ENCODE data around the gene EPHA4. TPM values are rescaled to one million over a fixed set of nuclear protein-coding genes. Genes with fewer than 3 reads are reported as not detected.
"Not testable (repeated sequence)": the region's sequence is repeated elsewhere in the genome, so short reads cannot be mapped to it uniquely, and the experiment has no call there.

The EPHA4 gene
- polyA plus RNA-seq, 12 donors = 11.1 to 48.4 (median 17.3) TPM; not detected in 1

DNA sequence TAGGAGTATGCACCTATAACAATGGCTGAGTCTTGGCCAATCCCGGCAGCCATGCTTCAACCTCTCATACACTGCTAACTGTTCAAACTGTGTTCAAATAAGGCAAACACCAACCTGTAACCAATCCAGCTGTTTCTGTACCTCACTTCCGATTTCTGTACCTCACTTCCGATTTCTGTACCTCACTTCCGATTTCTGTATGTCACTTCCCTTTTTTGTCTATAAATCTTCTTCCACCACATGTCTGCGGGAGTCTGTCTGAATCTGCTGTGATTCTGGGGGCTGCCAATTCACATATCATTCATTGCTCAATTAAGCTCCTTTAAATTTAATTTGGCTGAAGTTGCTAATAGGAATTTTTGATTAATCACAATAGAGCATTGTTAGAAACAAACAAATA, 60.8 kb downstream of the EPHA4 start:
- not testable (repeated sequence) for DNase-seq

DNA sequence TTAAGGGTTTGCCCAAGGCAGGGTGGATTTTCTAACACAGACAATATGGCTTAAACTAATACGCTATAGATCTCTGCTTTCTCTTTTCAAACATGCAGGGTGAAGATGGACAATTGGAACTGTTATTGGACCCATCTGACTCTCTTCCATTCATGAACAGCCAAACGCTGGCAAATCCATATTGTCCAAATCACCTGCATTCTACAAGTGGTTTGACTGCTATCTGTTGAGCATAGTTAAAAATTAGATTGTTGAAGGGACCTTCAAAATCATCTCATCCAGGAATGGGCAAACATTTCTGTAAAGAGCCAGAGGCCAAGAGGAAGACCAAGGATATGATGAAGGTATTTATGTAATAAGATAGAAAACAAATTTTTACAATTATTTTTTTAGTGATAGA, 65.6 kb downstream of the EPHA4 start:
- DNase-seq = no peak

DNA sequence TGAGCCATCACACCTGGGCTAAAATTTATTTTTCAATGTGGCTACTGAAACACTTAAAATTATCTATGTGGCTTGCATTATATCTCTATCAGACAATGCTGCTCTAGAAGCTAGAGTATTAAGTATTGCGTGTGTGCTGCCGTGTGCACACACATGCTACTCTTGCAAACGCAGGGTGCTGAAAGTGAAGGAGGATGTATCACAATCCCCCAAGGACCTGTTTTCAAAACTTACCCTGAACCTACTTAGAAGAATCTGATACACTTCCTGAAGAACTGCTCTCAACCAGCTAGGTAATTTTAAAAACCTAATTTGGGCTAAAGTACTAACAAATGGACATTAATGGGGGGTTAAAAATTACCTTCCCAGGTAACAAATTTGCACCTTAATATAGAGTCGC, 66.5 kb downstream of the EPHA4 start:
- DNase-seq = no peak

DNA sequence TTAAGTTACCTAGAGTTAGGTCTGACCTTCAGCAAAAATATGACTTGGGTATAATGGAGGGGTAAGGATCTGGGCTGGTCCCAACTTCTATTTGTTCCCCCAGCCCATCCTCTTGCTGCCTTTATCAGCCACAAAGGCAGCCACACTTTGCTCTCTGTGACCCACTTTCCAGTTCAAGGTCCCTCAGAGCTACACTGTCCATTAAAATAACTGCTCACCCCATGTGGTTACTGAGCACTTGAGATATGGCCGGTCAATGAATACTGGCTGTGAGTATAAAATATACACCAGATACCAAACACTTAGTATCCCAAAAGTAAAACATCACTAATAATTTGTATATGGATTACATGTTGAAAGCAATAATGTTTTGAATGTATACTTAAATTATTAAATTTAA, 67.2 kb downstream of the EPHA4 start:
- DNase-seq = no peak

DNA sequence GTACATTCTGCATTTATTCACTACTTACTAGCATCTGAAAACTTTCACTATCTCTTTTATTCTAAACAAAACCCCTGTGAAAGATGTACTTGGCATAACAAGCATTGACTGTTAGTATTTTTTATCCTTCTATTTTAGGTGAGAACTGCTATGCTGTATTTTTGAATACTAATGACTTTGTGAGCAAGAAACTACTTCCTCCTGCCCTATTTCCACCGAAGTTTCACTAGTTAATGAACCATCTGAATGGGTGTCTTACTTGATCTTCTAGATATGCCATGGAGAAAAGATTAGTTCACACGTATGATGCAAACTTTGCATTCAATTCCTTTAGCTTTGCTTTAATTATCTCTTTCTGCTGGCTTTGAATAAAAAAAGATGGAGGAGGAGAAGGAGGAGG, 68.1 kb downstream of the EPHA4 start:
- no peak for DNase-seq

DNA sequence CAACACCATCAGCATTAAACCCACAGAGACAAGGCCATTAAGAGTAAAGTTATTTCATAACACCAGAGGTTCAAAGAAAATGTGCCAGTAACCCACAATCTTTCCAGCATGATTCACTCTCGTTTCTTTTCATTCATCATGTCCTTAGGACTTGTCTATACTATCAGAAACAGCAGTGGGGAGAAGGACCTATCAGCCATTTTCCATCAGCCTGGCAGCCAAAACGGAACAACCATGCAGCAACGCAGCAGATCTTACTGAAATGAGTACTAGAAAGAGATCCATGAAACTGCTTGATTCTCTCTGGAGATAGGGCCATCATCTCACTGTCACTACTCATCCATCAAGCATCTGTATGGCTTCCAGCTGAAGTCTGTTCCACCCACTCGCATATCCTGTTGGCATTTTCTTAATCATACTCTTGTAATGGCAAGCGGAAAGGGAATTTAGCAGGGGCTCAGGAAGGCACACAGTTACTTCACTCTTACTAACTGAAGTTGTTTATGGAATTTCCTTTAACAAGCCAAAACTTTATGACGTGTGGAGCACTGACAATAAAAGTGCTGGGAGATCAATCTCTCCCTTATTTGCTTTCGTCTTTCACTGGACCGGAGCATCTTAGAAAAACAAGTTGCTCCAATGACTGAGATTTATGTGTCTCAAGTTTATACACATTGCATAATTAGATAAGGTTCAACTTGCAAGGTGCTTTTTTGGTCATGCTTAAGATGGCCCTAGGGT, 69.7 kb downstream of the EPHA4 start:
- no peak for DNase-seq

DNA sequence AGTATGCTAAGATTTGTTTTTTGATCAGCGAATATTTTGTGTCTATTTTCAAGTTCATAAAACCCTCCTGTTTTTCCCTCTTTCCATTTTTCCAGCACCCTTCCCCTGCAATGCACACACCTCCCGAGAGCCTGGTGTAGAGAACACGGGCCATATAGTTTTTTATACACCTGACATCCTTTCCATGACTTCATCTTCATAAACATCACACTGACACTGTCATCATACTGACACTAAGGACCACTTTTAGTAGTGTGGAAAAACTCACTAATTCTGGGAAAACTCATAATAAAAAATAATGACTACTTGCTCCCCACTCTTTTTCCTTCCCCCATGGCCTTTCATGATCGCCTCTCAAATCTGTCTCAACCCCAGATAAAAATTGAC, 70.2 kb downstream of the EPHA4 start:
- DNase-seq = no peak

DNA sequence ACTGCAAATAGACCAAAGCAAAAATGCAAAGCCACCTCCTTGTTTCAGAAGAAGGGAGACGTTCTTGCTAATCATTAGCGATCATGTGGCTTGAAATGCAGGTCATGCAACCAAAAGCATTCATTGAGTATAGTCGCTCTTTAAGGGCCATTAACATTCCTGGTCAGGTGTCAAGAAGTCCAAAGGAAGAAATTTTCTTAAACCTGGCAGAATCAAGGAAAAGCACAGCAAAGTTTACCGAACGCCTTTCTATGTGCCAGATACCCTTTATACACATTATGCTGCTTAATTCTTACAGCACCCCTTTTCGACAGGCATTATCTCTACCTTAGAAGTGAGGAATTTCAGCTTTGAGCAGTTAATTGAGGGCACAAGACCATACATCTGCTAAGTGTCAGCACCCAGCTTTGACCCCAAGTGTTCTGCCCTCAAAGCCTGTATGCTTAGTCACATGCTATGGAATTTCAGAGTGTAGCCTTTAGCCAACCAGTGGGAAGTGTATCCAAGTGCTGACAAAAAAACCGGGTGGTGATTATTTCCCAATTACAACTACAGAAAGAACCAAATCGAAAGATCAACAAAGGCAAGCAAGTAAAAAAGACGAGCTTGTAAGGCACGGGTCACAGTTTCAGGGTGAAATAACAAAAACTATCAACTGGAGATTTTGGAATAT, 70.8 kb downstream of the EPHA4 start:
- DNase-seq = no peak

DNA sequence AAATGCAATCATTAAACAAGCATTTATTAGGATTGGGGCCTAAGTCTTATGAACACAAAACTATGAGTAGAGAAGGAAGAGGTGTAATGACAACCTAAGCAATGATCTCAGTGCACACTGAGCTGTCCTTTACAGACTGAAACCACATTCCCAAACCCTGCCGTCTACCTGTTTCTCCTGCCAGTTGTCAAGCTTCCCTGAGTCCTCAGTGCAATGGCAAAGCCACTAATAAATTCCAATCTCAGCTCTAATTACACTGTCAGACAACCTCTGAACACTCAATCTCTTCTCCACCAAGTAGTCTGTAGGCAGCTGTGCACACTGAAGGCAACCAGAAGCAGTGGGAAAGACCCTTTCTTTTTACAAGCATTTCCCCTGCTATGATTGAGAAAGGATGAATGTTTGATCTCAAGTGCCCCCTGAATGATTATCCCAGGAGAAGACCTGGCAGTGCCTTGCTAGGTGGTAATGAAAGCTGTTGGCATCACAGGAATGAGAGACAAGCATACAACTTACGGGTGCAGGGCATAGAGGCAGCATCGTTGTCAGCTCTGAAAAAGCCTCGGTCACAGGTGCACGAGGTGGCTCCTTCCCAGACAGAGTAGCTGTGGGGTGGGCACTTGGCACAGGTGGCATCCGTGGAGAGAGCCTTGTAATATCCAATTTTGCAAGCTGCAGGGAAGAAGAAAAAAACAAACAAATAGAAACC, 71.4 kb downstream of the EPHA4 start:
- no peak for DNase-seq

DNA sequence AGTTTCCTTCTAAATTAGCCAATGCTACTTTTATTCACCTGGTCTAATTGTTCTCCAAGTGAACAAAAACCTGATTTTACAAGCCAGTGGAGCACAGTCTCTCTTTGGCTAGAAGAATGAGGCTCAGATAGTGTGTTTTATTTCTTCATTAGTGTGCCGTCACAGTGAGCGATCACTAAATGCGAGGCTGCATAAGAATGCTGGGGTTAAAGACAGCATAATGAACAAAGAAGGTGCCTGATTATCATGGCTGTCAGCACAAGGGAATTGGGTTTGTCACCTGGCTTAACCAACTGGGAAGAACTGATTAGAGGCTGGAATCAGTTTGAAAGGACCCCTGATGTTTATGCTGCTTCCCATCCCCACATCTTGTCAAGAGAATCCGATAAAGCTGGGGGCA, 76.4 kb downstream of the EPHA4 start:
- no peak for DNase-seq

DNA sequence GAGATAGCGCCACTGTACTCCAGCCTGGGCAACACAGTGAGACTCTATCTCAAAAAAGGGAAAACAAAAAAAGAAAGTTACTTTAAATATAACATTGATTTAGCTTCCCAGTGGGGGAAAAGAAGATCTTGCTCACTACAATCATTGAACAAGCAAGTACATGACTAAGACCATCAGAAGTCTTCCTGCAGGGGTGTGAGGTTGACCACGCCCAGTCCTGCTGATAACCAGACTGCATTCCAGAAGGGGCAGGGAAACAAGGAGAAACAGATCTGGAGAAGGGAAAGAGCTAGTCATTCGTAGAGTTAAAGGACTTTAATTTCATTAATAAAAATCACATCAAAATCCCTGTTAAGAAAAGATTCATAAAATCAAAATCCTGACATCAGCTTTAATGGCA, 77.5 kb downstream of the EPHA4 start:
- DNase-seq = no peak

DNA sequence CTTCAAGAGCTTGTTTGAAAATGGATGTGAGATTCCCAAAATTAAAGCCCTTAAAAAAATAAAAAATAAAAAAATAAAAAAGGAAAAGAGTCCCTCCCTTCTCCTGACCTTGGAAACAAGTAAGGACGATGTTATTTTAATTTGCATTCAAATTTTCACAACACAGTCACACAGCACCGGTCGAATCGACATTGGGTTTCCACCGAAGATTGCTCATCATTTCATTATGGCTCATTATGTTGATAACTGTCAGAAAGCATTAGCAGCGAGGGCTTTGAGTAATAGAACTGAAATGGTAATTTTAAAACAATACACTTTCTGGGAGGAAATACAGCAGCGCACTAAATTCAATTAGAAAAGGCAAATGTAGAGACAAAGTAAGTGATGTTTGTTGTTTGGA, 78.7 kb downstream of the EPHA4 start:
- no peak for DNase-seq

DNA sequence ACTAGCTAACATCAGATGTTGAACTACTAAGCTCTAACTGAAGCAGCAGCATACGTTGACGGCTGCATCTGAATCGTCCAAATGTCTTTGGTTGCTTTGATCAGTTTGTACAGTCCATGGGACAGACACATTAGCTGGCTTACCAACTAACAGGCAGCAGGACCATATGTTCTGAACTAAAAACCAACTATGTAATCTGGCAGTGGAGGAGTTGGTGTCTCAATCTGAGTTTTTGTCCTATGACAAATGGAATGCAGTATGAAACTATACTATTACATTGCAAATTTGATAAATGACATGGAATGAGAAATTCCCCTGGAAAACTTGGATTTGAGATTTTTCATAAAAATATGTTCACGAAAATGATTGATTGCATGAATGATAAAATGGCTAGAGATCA, 79.5 kb downstream of the EPHA4 start:
- DNase-seq = no peak

DNA sequence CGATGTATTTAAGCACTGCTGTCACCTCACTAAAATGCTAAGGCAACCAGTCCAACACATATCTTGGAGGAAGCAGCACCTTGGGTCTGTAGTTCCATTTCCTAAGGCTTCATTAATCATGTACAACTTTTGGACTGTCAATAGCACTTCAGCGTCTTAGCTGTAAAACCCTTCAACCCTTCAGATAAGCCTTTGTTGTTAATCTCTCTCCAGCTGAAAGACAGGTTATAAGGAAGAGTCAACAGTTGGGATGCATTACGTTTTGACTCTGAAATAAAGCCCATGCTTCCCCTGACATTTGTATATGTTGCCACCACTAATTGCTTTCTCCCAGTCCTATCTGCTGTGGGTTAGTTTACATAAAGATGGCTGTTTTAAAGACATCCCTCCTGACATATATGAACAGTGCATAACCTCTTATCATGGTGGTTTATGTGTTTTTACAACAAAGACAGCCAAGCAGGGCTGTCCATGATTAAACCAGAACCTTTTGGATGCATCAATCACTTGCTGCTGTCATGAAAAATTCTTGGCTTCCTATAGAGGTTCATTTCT, 81.5 kb downstream of the EPHA4 start:
- DNase-seq = no peak

DNA sequence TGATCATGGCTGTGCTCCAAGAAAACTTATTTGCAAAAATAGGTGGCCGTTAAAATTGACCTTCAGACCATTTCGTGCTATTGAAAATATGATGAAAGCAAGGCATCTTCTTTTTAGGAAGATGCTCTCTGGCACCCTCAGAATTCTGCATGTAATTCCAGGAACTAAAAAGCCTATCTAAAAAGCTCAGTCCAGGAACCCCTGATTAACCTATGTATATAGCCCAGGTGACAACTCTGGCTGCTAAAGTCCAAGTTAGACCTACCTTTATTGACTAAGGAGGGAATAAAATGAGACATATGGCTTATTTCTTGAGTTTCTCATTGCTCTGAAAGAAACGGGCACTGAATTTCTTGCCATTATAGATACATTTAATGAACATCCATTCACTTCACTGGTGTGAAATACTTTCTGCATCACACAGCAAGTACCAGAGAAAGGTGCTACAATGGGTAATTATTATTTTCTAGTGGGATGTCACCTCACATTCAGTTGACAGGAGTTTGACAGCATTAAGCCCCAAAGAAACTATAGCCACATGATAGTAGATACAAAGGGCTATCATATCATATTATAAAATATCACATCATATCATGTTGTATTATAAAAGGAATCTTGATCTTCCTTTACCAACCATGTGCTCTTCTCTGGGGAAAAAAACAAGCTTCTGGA, 83.8 kb downstream of the EPHA4 start:
- DNase-seq = no peak

DNA sequence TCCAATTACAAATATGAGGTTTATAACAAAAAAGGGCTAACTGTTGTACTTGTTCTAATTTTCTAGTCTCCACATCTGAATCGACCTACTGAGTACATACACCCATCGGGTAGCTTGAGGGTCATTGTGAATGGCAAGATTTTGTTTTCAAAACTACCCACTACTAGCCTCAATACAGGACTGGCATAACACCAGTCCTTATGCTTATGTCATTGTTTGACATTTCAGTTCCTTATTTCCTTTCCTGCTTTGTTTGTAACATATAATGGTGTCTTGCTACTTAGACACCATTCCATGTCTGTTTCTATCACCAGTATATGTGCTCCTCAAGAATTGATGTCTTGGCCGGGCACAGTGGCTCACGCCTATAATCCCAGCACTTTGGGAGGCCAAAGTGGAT, 86.0 kb downstream of the EPHA4 start:
- no peak for DNase-seq

DNA sequence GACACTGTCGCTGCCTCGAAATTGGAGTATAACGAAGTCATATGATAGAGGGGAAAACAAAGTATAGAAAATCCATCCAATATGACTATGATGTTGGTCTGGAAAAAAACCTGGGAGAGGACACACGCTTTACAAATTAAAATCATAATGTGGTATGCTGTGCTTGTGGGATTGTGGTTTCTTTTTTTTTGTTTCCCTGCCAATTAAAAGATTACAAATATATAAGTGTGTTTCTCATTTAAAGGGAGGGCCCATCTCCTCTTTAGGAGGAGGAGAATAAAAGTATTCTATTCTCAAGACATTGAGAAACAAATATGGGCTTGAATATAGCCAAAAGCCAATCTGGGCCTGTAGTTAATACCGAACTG, 86.6 kb downstream of the EPHA4 start:
- DNase-seq = no peak

DNA sequence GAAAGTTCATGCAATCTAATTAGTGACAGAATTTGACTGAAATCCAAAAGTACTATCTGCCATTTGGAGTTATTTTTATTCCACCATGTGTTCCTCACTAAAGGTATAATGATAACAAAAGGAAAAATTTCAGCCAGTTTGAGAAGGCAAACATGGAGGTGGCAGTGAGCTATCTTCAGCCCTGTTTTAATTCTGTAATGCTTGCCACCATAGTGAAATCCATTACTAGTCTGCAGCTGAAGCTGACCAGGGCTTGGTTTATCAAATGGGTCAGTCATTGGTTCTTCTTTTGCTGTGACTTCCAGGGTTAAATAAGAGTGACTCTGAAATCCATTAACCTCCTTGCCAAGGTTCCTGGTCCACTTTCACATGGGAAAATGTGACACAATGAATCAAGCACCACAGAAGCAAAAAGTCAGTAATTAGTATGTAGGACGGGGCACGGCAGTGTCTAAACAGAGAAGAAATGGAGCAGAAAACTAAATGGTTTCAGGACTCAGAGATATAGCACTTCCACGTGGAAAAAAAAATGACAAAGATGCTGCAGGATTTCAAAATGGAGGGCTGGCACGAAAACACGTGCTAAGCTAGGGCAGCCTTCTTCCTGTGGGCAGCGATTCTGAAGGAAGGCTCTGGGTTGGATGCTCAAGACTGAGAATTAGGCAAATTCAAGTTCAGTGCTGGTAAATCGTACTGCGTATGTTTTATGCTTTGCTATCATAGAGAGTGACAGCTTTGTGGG, 87.2 kb downstream of the EPHA4 start:
- DNase-seq = no peak

DNA sequence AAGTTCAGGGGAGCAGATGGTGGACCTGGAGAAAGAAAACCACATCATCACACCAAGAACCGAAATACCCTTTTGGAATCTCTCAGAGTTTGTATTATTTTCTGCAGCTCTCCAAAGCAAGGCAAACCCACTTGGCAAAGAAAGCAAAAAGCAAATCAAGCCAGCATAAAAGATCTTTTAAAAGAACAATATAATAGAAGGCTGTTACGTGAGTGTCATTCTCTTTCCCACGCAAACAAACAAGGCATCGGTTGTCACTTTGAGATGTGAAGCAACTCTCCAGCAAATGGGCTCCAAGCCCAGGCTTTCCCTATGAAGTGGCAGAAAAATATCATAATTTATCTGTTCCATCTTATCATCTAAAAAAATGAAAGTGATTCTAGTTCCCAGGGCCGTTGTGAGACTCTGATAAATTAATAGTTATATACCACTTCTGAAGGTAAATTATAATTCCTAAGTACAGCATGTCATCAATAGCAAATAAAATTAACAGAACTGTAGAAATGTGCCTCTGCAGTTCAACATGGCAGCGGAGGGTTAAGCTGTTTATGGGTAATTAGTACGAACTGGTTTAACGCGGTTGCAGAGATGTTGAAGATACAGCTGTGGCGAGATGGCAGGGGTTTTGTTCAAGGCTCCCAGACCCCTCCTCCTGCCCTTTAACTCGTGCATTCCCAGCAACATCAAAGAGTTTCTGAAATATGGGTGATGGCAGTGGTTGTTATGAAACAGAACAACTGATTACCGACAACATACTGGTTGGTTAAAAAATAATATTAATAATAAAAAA, 89.2 kb downstream of the EPHA4 start:
- DNase-seq = no peak

DNA sequence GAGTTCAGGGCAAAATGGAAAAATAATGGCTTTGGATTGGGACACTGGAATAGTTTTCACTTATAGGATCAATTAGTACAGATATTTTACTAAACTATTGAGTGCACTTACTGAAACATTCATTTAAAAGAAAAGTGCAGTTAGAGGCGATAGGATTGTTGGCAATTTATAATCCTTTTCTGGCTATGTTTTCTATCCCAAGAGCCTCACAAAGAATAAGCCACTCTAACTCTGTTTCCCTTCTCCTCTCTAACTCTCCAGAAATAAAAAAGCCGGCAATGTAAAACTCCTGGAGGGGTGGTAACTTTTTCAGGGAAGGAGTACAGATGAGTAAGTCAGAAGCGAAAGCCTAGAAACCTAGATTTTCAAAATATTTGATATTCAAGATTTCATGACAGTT, 91.3 kb downstream of the EPHA4 start:
- DNase-seq = peak; percentile 32

DNA sequence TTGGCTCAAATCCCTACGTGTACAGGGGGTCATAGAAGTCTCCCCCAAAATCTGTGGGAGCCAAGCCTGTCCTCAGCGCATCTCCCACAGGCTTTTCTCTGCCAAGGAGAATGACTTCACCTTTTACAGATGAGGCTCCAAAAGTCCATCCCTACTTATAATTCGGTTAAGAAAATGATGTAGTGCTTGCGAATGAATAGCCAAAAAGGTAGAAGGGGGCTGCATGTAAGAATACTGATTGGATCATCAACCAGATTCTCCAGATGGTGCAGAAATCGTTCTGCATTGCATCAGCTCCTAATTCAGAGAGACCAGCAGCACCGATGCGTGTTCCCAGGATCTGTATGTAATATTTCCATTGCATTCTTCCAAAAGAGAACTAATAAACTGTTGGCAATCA, 91.9 kb downstream of the EPHA4 start:
- DNase-seq = peak; percentile 84
